ENCODE results near the gene BOLA1. TPM values are rescaled to one million over a fixed set of nuclear protein-coding genes. Genes with fewer than 3 reads are reported as not detected.
A peak's percentile ranks its signal among the peaks of the same experiment; 100 is the strongest.
"Not testable (repeated sequence)": the region's sequence is repeated elsewhere in the genome, so short reads cannot be mapped to it uniquely, and the experiment has no call there.

The BOLA1 gene
- total RNA-seq, 1 experiment from 2014 or later: 1.2 TPM

GRCh38 chr1:149861497-149862054 is 37.8 kb upstream of the BOLA1 start:
- H3K36me3 ChIP-seq (ENCODE audit: insufficient read depth, low read length); H3K9ac ChIP-seq (ENCODE audit: low read length); H3K27ac ChIP-seq (ENCODE audit: low read length); H3K9me3 ChIP-seq (ENCODE audit: low read length); H3K9me2 ChIP-seq (replicated peaks; ENCODE audit: insufficient read depth, low read length); H3K4me3 ChIP-seq (ENCODE audit: low read length); H2AFZ ChIP-seq (ENCODE audit: low read length); H3K27me3 ChIP-seq (ENCODE audit: low read length); H3K79me2 ChIP-seq (ENCODE audit: low read length); H4K20me1 ChIP-seq (ENCODE audit: insufficient read depth, low read depth, low read length); DNase-seq; H3K4me2 ChIP-seq (ENCODE audit: low read depth, low read length, poor library complexity, severe bottlenecking); H3K4me1 ChIP-seq (ENCODE audit: low read length): not testable (repeated sequence)

DNA sequence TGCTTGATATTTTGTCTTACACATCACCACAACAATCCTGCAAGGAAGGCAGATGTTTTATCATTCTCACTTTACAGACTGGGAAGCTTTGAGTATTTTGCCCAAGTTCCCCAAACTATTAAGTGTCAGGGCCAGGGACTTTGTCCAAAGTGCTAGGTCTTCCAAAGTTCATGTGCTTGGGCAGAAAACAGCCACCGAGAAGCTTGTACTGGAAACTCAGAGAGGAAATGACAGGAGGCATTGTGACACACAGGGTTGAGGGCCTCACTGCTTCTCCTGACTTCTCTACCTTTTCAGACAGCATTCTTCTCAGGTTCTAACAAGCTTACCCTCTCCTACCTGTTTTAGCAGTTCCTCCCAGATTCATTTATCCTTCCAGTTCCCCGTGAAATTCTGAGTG is 32.5 kb upstream of the BOLA1 start:
- not testable (repeated sequence) for H3K27ac ChIP-seq (ENCODE audit: low read length); DNase-seq; H3K4me3 ChIP-seq (ENCODE audit: low read length); H3K4me2 ChIP-seq (ENCODE audit: low read depth, low read length, poor library complexity, severe bottlenecking); H3K4me1 ChIP-seq (ENCODE audit: low read length); H2AFZ ChIP-seq (ENCODE audit: low read length); H3K9me2 ChIP-seq (replicated peaks; ENCODE audit: insufficient read depth, low read length); H4K20me1 ChIP-seq (ENCODE audit: insufficient read depth, low read depth, low read length); H3K27me3 ChIP-seq (ENCODE audit: low read length); H3K9me3 ChIP-seq (ENCODE audit: low read length); H3K36me3 ChIP-seq (ENCODE audit: insufficient read depth, low read length); H3K79me2 ChIP-seq (ENCODE audit: low read length); H3K9ac ChIP-seq (ENCODE audit: low read length)

- H2AFZ ChIP-seq (ENCODE audit: low read length); H3K9ac ChIP-seq (ENCODE audit: low read length); H3K4me1 ChIP-seq (ENCODE audit: low read length); H3K9me2 ChIP-seq (replicated peaks; ENCODE audit: insufficient read depth, low read length); H3K27me3 ChIP-seq (ENCODE audit: low read length); H4K20me1 ChIP-seq (ENCODE audit: insufficient read depth, low read depth, low read length); H3K79me2 ChIP-seq (ENCODE audit: low read length); H3K27ac ChIP-seq (ENCODE audit: low read length); H3K4me3 ChIP-seq (ENCODE audit: low read length); H3K4me2 ChIP-seq (ENCODE audit: low read depth, low read length, poor library complexity, severe bottlenecking); DNase-seq; H3K9me3 ChIP-seq (ENCODE audit: low read length); H3K36me3 ChIP-seq (ENCODE audit: insufficient read depth, low read length): not testable (repeated sequence)
Measured at GRCh38 chr1:149873060-149873459, 26.3 kb upstream of the BOLA1 start.

GRCh38 chr1:149877211-149877946 is 22.0 kb upstream of the BOLA1 start:
- Histone ChIP-seq H3K79me2 (ENCODE audit: low read length) (no peaks in the 10 kb centered on the region), H3K4me2 (ENCODE audit: low read depth, low read length, poor library complexity, severe bottlenecking) (no peak overlapping the region)

DNA sequence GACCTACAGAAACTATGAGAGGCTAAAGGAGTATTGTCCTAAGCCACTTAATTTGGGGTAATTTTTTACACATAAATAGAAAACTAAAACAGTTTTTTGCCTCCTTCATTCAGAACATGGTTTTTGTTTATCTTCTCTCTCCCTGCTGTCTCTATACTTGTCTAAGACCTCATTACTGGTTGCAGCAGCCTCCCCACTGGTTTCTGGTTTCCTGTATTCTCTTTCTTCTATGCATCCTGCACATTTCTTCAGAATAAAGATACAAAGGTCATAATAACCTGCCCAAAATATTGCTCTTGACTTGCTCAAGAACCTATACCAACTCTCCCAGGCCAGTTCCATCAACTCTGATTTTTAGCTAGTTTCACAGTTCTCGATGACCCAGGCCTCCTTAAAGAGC is 19.8 kb upstream of the BOLA1 start:
- Histone ChIP-seq H3K36me3 (ENCODE audit: insufficient read depth, low read length) (no peaks in the 10 kb centered on the region), H4K20me1 (ENCODE audit: insufficient read depth, low read depth, low read length) (no peaks in the 10 kb centered on the region), H3K27me3 (ENCODE audit: low read length) (no peaks in the 10 kb centered on the region), H3K4me2 (ENCODE audit: low read depth, low read length, poor library complexity, severe bottlenecking) (no peak overlapping the region), H3K9ac (ENCODE audit: low read length) (no peak overlapping the region), H3K27ac (ENCODE audit: low read length) (no peak overlapping the region), H3K4me3 (ENCODE audit: low read length) (no peak overlapping the region), H3K9me3 (ENCODE audit: low read length) (no peaks in the 10 kb centered on the region), H3K79me2 (ENCODE audit: low read length) (no peaks in the 10 kb centered on the region), H3K9me2 (replicated peaks; ENCODE audit: insufficient read depth, low read length) (no peaks in the 10 kb centered on the region), H2AFZ (ENCODE audit: low read length) (no peak overlapping the region), H3K4me1 (ENCODE audit: low read length) (peaks cover 5% of the 10 kb centered on the region)
- DNase-seq: no peak

More at GRCh38 chr1:149877211-149877946, 22.0 kb upstream of the BOLA1 start:
- Histone ChIP-seq H3K27me3 (ENCODE audit: low read length) (no peaks in the 10 kb centered on the region), H3K4me1 (ENCODE audit: low read length) (no peaks in the 10 kb centered on the region), H2AFZ (ENCODE audit: low read length) (no peak overlapping the region), H3K9me3 (ENCODE audit: low read length) (no peaks in the 10 kb centered on the region), H3K27ac (ENCODE audit: low read length) (no peak overlapping the region), H3K4me3 (ENCODE audit: low read length) (no peak overlapping the region), H4K20me1 (ENCODE audit: insufficient read depth, low read depth, low read length) (no peaks in the 10 kb centered on the region), H3K9me2 (replicated peaks; ENCODE audit: insufficient read depth, low read length) (no peaks in the 10 kb centered on the region), H3K36me3 (ENCODE audit: insufficient read depth, low read length) (no peaks in the 10 kb centered on the region), H3K9ac (ENCODE audit: low read length) (no peak overlapping the region)
- DNase-seq: no peak

DNA sequence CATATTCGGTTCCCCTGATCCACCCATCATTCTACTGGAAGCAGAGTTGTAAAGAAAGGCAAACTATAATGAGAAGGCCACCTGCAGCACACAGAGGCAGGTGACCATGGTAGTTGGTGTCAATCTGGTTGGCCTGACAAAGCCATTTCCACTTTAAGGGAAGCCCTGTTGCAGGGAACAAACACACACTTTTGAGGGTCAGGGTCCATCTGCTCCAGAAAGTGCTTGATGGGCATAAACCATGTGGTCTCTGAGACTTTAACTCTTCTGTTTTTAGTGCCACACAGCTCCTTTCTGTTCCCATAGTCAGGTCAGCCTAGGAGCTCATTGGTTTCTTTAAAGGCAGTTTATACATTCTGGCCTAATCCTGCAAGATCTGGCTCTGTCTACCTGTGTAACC is 17.5 kb upstream of the BOLA1 start:
- Histone ChIP-seq H3K79me2 (ENCODE audit: low read length) (no peaks in the 10 kb centered on the region), H3K4me2 (ENCODE audit: low read depth, low read length, poor library complexity, severe bottlenecking) (no peak overlapping the region), H3K36me3 (ENCODE audit: insufficient read depth, low read length) (no peaks in the 10 kb centered on the region), H3K9ac (ENCODE audit: low read length) (no peak overlapping the region), H3K4me1 (ENCODE audit: low read length) (peaks cover 23% of the 10 kb centered on the region), H3K27me3 (ENCODE audit: low read length) (no peaks in the 10 kb centered on the region), H3K9me2 (replicated peaks; ENCODE audit: insufficient read depth, low read length) (no peaks in the 10 kb centered on the region), H4K20me1 (ENCODE audit: insufficient read depth, low read depth, low read length) (no peaks in the 10 kb centered on the region), H3K4me3 (ENCODE audit: low read length) (no peak overlapping the region), H3K27ac (ENCODE audit: low read length) (no peak overlapping the region), H2AFZ (ENCODE audit: low read length) (no peak overlapping the region), H3K9me3 (ENCODE audit: low read length) (no peaks in the 10 kb centered on the region)
- no peak for DNase-seq

DNA sequence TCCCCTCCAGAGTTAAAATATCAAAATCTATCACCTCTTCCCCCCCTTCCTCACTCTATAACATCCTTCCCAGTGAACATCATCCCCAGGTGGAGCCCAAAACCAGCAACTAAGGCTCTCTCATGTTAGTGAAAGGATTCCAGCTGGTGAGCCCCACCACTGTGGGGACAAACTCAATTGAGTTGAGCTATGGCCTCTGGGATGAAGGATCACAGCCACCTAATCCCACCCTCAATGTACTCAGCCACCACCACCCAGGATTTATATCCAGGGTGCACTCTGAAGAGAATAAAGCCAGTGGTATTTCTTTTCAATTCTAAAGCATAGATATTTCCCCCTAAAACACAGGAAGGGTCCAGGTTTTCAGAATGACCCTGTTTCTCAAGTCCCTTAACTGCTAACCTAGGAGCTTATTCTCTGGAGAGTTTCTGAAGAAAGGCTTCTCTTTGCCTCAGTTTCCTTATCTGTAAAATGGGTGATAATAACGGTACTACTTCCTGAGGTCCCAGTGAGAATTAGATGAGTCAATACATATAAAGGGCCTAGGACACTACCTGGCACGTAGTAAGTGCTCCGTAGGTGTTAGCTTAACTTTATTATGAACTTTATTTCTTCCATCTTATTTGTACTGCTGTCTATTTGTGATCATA is 15.6 kb upstream of the BOLA1 start:
- Histone ChIP-seq H3K27me3 (ENCODE audit: low read length) (no peaks in the 10 kb centered on the region), H3K9me2 (replicated peaks; ENCODE audit: insufficient read depth, low read length) (no peaks in the 10 kb centered on the region), H3K27ac (ENCODE audit: low read length) (no peak overlapping the region), H3K36me3 (ENCODE audit: insufficient read depth, low read length) (no peaks in the 10 kb centered on the region; the same call in 1 of the 2 replicates), H3K4me1 (ENCODE audit: low read length) (peaks cover 36% of the 10 kb centered on the region), H3K9me3 (ENCODE audit: low read length) (no peaks in the 10 kb centered on the region), H3K79me2 (ENCODE audit: low read length) (no peaks in the 10 kb centered on the region), H3K4me2 (ENCODE audit: low read depth, low read length, poor library complexity, severe bottlenecking) (no peak overlapping the region), H3K4me3 (ENCODE audit: low read length) (no peak overlapping the region), H4K20me1 (ENCODE audit: insufficient read depth, low read depth, low read length) (no peaks in the 10 kb centered on the region), H3K9ac (ENCODE audit: low read length) (no peak overlapping the region), H2AFZ (ENCODE audit: low read length) (no peak overlapping the region)
- no peak for DNase-seq

GRCh38 chr1:149884433-149885338 is 14.7 kb upstream of the BOLA1 start:
- no peaks in the 10 kb centered on the region for H3K9me3 ChIP-seq (ENCODE audit: low read length)
- H3K4me3 ChIP-seq (ENCODE audit: low read length): no peak overlapping the region; the same call in 1 of the 2 replicates
- peaks cover 36% of the 10 kb centered on the region for H3K4me1 ChIP-seq (ENCODE audit: low read length)
- H3K9ac ChIP-seq (ENCODE audit: low read length): no peak overlapping the region
- no peaks in the 10 kb centered on the region for H3K79me2 ChIP-seq (ENCODE audit: low read length)
- H3K9me2 ChIP-seq (replicated peaks; ENCODE audit: insufficient read depth, low read length): no peaks in the 10 kb centered on the region
- peak overlapping the region; percentile 39 for H3K4me2 ChIP-seq (ENCODE audit: low read depth, low read length, poor library complexity, severe bottlenecking)
- no peaks in the 10 kb centered on the region for H3K27me3 ChIP-seq (ENCODE audit: low read length)
- DNase-seq: peak; percentile 51
- H2AFZ ChIP-seq (ENCODE audit: low read length): no peak overlapping the region; the same call in 1 of the 2 replicates
- H3K27ac ChIP-seq (ENCODE audit: low read length): no peak overlapping the region
- no peaks in the 10 kb centered on the region for H4K20me1 ChIP-seq (ENCODE audit: insufficient read depth, low read depth, low read length)
- H3K36me3 ChIP-seq (ENCODE audit: insufficient read depth, low read length): no peaks in the 10 kb centered on the region; the same call in 1 of the 2 replicates
